Measurements from ENCODE around the gene HYCC1. TPM values are rescaled to one million over a fixed set of nuclear protein-coding genes. Genes with fewer than 3 reads are reported as not detected.

HYCC1 gene
- total RNA-seq, 1 experiment from 2014 or later = 126 TPM

DNA sequence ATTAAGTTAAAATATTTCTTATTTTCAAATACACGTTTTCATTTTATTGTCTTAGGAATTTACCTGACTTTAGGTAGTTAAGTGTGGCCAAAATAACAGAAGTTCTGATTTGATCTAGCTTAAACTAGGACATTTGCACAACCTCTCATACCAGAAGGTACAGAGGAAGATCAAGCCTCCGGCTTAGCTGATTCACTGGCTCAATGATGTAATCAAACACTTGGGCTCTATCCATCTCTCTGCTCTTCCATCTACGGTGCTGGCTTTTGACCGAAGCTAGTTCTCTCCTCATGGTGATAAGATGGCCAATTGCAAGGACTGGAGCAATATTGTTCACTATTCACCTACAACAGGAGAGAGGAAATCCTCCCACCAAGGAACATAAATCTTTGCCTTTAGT, 12.2 kb upstream of the HYCC1 start:
- TF ChIP-seq, protein P1, sequence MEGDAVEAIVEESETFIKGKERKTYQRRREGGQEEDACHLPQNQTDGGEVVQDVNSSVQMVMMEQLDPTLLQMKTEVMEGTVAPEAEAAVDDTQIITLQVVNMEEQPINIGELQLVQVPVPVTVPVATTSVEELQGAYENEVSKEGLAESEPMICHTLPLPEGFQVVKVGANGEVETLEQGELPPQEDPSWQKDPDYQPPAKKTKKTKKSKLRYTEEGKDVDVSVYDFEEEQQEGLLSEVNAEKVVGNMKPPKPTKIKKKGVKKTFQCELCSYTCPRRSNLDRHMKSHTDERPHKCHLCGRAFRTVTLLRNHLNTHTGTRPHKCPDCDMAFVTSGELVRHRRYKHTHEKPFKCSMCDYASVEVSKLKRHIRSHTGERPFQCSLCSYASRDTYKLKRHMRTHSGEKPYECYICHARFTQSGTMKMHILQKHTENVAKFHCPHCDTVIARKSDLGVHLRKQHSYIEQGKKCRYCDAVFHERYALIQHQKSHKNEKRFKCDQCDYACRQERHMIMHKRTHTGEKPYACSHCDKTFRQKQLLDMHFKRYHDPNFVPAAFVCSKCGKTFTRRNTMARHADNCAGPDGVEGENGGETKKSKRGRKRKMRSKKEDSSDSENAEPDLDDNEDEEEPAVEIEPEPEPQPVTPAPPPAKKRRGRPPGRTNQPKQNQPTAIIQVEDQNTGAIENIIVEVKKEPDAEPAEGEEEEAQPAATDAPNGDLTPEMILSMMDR (conservative IDR thresholded peaks at IDR 0.05) = no peak
- H3K79me2 ChIP-seq (ENCODE audit: insufficient read depth, low read length) = no peaks in the 10 kb centered on the region
- no peak overlapping the region for H2BK15ac ChIP-seq (ENCODE audit: low read depth, low read length)
- no peak overlapping the region for H2BK5ac ChIP-seq (ENCODE audit: insufficient read length, low read length)
- no peak overlapping the region for H2BK12ac ChIP-seq (ENCODE audit: insufficient read length, low read depth, low read length)
- no peak overlapping the region for H3K4me2 ChIP-seq (ENCODE audit: insufficient read depth, insufficient read length, low read length)
- no peak overlapping the region for H3K4ac ChIP-seq (ENCODE audit: low read depth, low read length)
- Mint-ChIP-seq H3K27ac (no peak overlapping the region), H3K27me3 (ENCODE audit: low read depth) (no peaks in the 10 kb centered on the region; the same call in 1 of the 2 replicates), H3K4me1 (peaks cover 3 to 5% of the 10 kb centered on the region in 2 experiments; a peak in 3 of 4 replicates), H3K36me3 (ENCODE audit: insufficient read depth in 1 of 3, low read depth in 3 of 3) (no peaks in the 10 kb centered on the region; a peak in 1 of 7 replicates), H3K4me3 (no peak overlapping the region), H3K9me3 (peaks cover 0 to 2% of the 10 kb centered on the region in 2 experiments; a peak in 1 of 5 replicates)
- H3K9me3 ChIP-seq (ENCODE audit: control insufficient read depth, low read depth, low read length) = no peaks in the 10 kb centered on the region
- no peak overlapping the region for H3T11ph ChIP-seq (ENCODE audit: low read length)
- H4K20me1 ChIP-seq (ENCODE audit: control insufficient read depth, insufficient read depth, insufficient read length) = no peaks in the 10 kb centered on the region
- no peak overlapping the region for H3K9ac ChIP-seq (ENCODE audit: extremely low read depth, insufficient read length, low read length)
- no CpG with 5 or more reads among the region's 4 CpGs for WGBS (ENCODE audit: extremely low coverage, insufficient read length, low lambda C conversion rate)
- no peak overlapping the region for H2AFZ ChIP-seq (ENCODE audit: low read length)
- H3K23me2 ChIP-seq (ENCODE audit: insufficient read length, low read depth, low read length, poor library complexity, severe bottlenecking) = no peaks in the 10 kb centered on the region
- no peak overlapping the region for H2BK120ac ChIP-seq (ENCODE audit: low read depth, low read length, poor library complexity, severe bottlenecking)
- no peak overlapping the region for H3K14ac ChIP-seq (ENCODE audit: insufficient read depth, low read length)
- no peak overlapping the region for H3K23ac ChIP-seq (ENCODE audit: insufficient read length, low read depth, low read length)
- H3K27ac ChIP-seq (ENCODE audit: insufficient read length, low read depth, low read length) = no peak overlapping the region
- H4K91ac ChIP-seq (ENCODE audit: insufficient read length, low read depth, low read length) = no peak overlapping the region
- no peaks in the 10 kb centered on the region for H3K79me1 ChIP-seq (ENCODE audit: insufficient read depth, low read depth, low read length, poor library complexity, severe bottlenecking)
- no peak for DNase-seq
- no peak overlapping the region for H4K5ac ChIP-seq (ENCODE audit: insufficient read length, low read depth, low read length)
- H3K18ac ChIP-seq (ENCODE audit: insufficient read length, low read depth, low read length) = no peak overlapping the region
- H3K4me1 ChIP-seq (ENCODE audit: insufficient read depth, low read length) = no peaks in the 10 kb centered on the region
- no peak overlapping the region for H4K8ac ChIP-seq (replicated peaks; ENCODE audit: insufficient read length, low read depth, low read length)
- no peak overlapping the region for H3K56ac ChIP-seq (ENCODE audit: insufficient read length, low read depth, low read length)
- H2AK5ac ChIP-seq (ENCODE audit: insufficient read length, low read length) = no peak overlapping the region
- no peaks in the 10 kb centered on the region for H3K27me3 ChIP-seq (ENCODE audit: insufficient read depth, low read length)
- H2BK20ac ChIP-seq (ENCODE audit: low read depth, low read length, poor library complexity, severe bottlenecking) = no peak overlapping the region

Measured in H9 (cell line).